GM10248 (cell line): ENCODE data around the gene DNHD1.

Experiments
- CTCF ChIA-PET: fragments of 300-600 bp; sonication (Branson Sonifier 250); formaldehyde crosslinking; extraction: SDS; loops from one replicate; lab custom pipeline; 2021; ENCODE audit warnings: antibody characterized with exemption; lab: Yijun Ruan, JAX
- POLR2A ChIA-PET: fragments of 350-650 bp; sonication (Branson Sonifier 250); formaldehyde crosslinking; extraction: SDS; loops from one replicate; lab custom pipeline; 2020; ENCODE audit warnings: antibody characterized with exemption; lab: Yijun Ruan, JAX
- DNase-seq: peaks from one replicate; pipeline ENCODE4 v3.0.0; 2012; ENCODE audit errors: extremely low spot score
- TF ChIP-seq, protein P1 (sequence below): IDR thresholded peaks from 2 replicates; pipeline ENCODE4 v1.5.1; 2012; ENCODE audit warnings: mild to moderate bottlenecking, low read depth; ENCODE audit errors: extremely low read depth, missing control alignments, control extremely low read depth

Gene DNHD1

DNA sequence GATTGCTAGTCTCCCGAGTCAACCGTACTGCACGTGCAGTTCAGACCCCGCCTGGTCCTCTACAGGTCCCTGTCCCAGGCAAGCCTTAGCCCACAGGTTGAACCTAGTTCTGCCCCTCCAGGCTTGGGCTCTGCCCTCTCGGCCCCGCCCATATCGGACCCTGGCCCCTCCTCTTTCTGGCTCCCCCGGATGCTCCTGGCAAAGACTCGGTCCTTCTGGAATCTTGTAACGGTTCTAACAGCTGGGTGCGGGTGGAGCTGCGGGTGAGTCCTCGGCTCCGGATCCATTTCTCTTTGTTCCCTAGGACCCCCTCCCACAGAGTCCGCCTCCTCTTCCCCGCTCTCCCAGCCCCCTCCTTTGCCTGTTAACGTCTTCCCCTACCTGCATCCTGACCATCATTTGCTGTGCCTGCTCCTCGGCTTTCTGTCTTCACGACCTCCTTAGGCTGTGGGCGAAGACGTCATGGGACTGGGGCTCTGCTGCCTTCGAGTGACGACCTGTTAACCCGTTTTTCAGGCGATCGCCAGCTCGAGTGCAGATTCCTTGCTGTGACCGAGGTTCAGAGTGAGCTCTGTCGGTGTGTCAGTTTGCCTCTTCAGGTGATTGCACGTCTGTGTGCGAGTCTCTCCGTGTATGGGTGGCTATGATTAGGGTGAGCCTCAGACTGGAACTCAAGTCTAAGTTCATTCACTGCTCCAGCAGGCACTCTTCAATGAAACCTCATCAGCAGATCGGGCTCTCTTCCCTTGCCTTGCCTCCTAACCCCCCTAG lies at the start of gene DNHD1:
Gene DNHD1 (plus strand): TSS at position 212 of the 771 bp plus-strand sequence. CDS start 936 bp downstream, outside the sequence.
- ChIA-PET POLR2A (no interaction called here), CTCF (interaction anchor here (3.5 to 4.9 kb wide), 3 partner anchors 8 to 118 kb away, joined by 14 to 31 read pairs (median 19); no protein-coding TSS in a partner anchor)
- TF ChIP-seq, protein P1, sequence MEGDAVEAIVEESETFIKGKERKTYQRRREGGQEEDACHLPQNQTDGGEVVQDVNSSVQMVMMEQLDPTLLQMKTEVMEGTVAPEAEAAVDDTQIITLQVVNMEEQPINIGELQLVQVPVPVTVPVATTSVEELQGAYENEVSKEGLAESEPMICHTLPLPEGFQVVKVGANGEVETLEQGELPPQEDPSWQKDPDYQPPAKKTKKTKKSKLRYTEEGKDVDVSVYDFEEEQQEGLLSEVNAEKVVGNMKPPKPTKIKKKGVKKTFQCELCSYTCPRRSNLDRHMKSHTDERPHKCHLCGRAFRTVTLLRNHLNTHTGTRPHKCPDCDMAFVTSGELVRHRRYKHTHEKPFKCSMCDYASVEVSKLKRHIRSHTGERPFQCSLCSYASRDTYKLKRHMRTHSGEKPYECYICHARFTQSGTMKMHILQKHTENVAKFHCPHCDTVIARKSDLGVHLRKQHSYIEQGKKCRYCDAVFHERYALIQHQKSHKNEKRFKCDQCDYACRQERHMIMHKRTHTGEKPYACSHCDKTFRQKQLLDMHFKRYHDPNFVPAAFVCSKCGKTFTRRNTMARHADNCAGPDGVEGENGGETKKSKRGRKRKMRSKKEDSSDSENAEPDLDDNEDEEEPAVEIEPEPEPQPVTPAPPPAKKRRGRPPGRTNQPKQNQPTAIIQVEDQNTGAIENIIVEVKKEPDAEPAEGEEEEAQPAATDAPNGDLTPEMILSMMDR, result no peak
- no peak for DNase-seq

DNA sequence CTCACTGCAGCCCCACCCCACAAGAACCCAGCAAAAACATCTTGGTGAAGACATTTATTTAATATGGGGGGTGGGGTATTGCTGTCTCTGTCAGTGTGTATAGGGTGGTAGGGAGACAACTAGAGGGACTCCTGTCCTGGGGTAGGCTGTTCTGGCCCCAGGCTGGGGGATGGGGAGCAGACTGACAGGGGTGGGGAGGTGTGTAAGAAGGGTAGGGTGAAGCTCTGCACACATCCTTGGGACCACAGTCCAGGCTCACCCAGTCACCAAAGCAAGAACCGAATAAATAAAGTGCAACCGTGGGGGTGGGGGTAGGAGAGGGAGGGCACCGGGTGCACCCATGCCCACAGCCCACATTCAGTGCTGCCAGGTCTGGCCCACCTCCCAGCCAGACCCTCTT lies 48.5 kb upstream of the DNHD1 start:
- ChIA-PET POLR2A (no interaction called here), CTCF (interaction anchor here (1.2 to 13.4 kb wide), 5 partner anchors 10 to 85 kb away, joined by 3 to 371 read pairs (median 6); no protein-coding TSS in a partner anchor)
- TF ChIP-seq, protein P1, result no peak
- DNase-seq, result no peak

DNA sequence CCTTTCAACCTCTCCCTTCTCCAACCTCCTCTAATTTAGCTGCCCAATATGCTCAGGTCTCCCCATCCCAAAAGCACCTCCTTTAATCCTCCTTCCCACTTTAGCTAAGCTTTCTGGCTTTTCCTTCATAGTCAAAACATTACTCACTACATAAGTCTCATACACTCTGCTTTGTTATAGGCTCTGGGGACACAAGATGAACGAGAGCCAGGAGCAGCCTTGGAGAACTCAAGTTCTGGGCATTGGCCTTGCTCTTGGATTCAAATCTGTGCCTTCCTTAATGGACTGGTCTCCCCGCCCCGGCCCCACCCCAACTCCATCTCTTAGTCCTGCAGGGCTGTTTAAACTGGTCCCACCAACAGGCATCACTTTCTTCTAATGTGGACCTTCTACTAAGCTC lies 44.9 kb upstream of the DNHD1 start:
- POLR2A ChIA-PET, result no interaction called here
- CTCF ChIA-PET, result interaction anchor here (0.7 to 6.1 kb wide), 5 partner anchors 8 to 98 kb away, joined by 3 to 100 read pairs (median 6); partner anchors contain the start of gene HPX
- TF ChIP-seq, protein P1, result no peak
- no peak for DNase-seq

DNA sequence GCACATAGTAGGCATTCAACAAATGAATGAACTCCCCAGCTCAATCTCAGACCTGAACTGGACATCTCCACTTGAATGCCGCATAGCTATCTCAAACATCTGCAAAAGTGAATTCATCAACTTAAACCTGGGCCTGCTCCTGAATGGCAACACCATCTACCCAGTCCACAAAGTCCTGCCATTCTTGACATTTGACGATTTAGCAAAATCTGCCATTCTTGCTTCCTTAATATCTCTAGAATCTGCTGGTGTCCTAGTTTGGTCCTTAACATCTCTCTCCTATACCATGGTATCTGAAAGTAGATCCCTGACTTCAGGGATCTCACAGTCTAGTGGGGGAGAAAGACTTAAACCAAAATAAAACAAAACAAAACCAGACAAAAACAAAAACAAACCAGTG lies 43.9 kb upstream of the DNHD1 start:
- CTCF ChIA-PET, result interaction anchor here (0.7 to 6.1 kb wide), 7 partner anchors 9 to 99 kb away, joined by 3 to 100 read pairs (median 5); partner anchors contain the start of gene HPX
- POLR2A ChIA-PET, result no interaction called here
- DNase-seq, result no peak
- TF ChIP-seq, protein P1, result no peak

- ChIA-PET CTCF (interaction anchor here (1.0 to 6.1 kb wide), 4 partner anchors 9 to 101 kb away, joined by 3 to 100 read pairs (median 6); partner anchors contain the start of gene HPX), POLR2A (no interaction called here)
- TF ChIP-seq, protein P1, result no peak
- no peak for DNase-seq
These were observed 42.0 kb upstream of the DNHD1 start for GRCh38 chr11:6455070-6455469.

DNA sequence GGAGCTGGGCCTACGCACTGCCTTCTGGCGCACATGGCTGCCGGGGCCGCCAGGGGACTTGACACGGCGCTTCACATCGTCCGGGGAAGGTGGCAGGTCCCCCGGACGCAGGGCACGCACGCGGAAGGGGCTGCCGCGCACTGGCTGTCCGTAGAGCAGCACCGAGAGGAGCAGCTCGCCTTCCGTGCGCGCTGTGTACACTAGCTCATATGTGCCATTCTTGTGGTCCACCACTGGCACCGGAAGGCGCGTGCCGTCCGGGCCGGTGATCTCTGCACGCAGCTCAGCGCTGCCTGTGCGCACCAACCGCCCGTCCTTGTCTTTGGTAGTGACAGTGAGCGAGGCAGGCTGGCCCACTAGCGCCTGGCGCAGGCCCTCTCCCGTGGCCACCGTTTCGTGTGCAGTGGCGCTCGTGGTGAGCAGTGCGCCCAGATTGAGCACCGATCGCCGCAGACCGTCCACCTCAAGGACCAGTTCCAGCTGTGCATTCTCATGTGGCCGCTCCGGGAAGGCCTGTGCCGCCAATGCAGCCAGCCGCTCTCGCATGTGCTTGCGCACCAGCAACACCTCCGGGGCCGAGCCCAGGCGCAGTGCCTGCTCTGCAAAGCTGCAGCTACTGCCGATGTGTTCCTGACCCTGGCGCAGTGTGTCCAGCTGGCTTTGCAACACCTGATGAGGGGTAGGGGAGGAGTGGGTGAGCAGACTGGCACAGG lies 40.6 kb upstream of the DNHD1 start:
- ChIA-PET CTCF (interaction anchor here (1.2 to 6.1 kb wide), 2 partner anchors 12 to 17 kb away, joined by 3 to 100 read pairs; partner anchors contain the start of genes HPX and TRIM3), POLR2A (no interaction called here)
- TF ChIP-seq, protein P1, result no peak
- DNase-seq, result no peak
